ENCODE data around the gene NPL. TPM values are rescaled to one million over a fixed set of nuclear protein-coding genes. Genes with fewer than 3 reads are reported as not detected.

NPL gene
- total RNA-seq, 1 experiment from 2014 or later, result 6.9 TPM

DNA sequence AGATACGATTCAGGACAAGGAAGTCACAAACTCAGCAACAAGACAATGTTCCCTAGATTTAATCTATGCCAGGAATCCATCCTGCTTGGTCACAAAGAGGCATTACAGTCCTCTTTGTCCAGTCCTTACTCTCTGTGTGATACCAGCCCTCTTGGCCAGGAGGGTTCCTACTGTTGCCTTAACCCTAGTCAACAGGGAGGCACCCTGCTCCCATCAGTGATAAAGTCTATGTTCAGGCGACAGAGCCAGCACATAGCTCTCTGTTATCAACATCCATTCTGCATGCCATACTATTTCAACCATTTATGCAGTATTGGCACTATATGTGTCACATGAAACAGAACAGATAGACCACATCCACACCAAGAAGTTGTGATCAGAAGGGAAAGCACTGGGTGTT, 4.4 kb upstream of the NPL start:
- Histone ChIP-seq H3K27ac (ENCODE audit: low read depth, low read length, poor library complexity, severe bottlenecking) (no peak overlapping the region), H3K27me3 (replicated peaks; ENCODE audit: insufficient read depth, low read depth, low read length, poor library complexity) (peaks cover 10% of the 10 kb centered on the region), H3K9me3 (ENCODE audit: low read depth, low read length, poor library complexity, severe bottlenecking) (no peaks in the 10 kb centered on the region), H3K4me3 (ENCODE audit: low read depth, low read length, poor library complexity, severe bottlenecking) (no peak overlapping the region), H3K4me1 (ENCODE audit: insufficient read depth, low read length, poor library complexity, severe bottlenecking) (peaks cover 10% of the 10 kb centered on the region), H3K36me3 (ENCODE audit: insufficient read depth, low read length, poor library complexity, severe bottlenecking) (no peaks in the 10 kb centered on the region)
- TF ChIP-seq, protein P1, sequence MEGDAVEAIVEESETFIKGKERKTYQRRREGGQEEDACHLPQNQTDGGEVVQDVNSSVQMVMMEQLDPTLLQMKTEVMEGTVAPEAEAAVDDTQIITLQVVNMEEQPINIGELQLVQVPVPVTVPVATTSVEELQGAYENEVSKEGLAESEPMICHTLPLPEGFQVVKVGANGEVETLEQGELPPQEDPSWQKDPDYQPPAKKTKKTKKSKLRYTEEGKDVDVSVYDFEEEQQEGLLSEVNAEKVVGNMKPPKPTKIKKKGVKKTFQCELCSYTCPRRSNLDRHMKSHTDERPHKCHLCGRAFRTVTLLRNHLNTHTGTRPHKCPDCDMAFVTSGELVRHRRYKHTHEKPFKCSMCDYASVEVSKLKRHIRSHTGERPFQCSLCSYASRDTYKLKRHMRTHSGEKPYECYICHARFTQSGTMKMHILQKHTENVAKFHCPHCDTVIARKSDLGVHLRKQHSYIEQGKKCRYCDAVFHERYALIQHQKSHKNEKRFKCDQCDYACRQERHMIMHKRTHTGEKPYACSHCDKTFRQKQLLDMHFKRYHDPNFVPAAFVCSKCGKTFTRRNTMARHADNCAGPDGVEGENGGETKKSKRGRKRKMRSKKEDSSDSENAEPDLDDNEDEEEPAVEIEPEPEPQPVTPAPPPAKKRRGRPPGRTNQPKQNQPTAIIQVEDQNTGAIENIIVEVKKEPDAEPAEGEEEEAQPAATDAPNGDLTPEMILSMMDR (conservative IDR thresholded peaks at IDR 0.05; ENCODE audit: low read depth, low read length), result no peak
- TF ChIP-seq EZH2 (IDR thresholded peaks at IDR 0.05; ENCODE audit: borderline replicate concordance, low read depth, low read length, poor library complexity, severe bottlenecking), result no peak
- DNase-seq (ENCODE audit: low spot score), result no peak
- no TSS peak for BruUV-seq (replicated peaks)
- ChIA-PET POLR2A (ENCODE audit: low non-redundant PET) (no interaction called here), CTCF (interaction anchor here (0.6 to 4.8 kb wide), 10 partner anchors 22 to 336 kb away, joined by 3 to 69 read pairs (median 4); partner anchors contain the start of gene RGS16)
- intact Hi-C loops (cut with micrococcal nuclease; ENCODE audit: unreplicated experiment), result loop anchor here (5.0 kb wide), 1 partner anchor 388 kb away; no protein-coding TSS in a partner anchor

DNA sequence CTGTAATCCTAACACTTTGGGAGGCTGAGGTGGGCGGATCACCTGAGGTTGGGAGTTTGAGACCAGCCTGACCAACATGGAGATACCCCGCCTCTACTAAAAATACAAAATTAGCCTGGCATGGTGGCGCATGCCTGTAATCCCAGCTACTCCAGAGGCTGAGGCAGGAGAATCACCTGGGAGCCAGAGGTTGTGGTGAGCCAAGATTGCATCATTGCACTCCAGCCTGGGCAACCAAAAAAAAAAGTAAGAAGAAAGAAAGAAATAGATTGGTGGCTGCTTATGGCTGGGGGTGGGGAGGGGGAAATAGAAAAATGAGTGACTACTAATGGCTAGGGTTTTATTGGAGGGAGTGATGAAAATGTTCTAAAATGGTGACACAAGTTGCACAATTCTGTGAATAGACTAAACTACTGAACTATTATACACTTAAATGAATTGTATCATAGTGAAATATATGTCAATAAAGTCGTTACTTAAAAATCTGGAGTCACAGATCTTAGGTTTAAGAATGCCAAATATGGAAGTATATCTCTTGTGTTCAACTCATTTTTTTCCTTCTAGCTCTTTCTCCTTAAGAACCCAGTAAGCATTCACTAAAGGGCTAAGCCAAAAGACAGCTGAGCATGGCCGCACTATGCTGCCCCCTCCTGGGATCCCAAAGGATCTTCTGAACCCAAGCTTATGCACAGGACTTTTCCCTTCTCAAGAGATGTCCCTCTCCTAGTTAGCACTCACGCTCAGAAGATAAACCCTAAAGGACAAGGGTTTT, 3.2 kb upstream of the NPL start:
- ChIA-PET POLR2A (ENCODE audit: low non-redundant PET) (interaction anchor here (0.5 kb wide), 1 partner anchor 172 kb away, joined by 3 read pairs; no protein-coding TSS in a partner anchor), CTCF (interaction anchor here (0.5 to 1.4 kb wide), 12 partner anchors 120 to 643 kb away, joined by 3 to 22 read pairs (median 5); partner anchors contain the start of genes RGS16 and RNASEL)
- peak; percentile 81 for DNase-seq (ENCODE audit: low spot score)
- no peak overlapping the region for H3K4me3 ChIP-seq (ENCODE audit: low read depth, low read length, poor library complexity, severe bottlenecking)
- H3K36me3 ChIP-seq (ENCODE audit: insufficient read depth, low read length, poor library complexity, severe bottlenecking), result no peaks in the 10 kb centered on the region
- H3K4me1 ChIP-seq (ENCODE audit: insufficient read depth, low read length, poor library complexity, severe bottlenecking), result peaks cover 11% of the 10 kb centered on the region
- no peaks in the 10 kb centered on the region for H3K9me3 ChIP-seq (ENCODE audit: low read depth, low read length, poor library complexity, severe bottlenecking)
- no TSS peak for BruUV-seq (replicated peaks)
- TF ChIP-seq EZH2 (IDR thresholded peaks at IDR 0.05; ENCODE audit: borderline replicate concordance, low read depth, low read length, poor library complexity, severe bottlenecking), result no peak
- TF ChIP-seq, protein P1 (conservative IDR thresholded peaks at IDR 0.05; ENCODE audit: low read depth, low read length), result peak; percentile 87
- no peak overlapping the region for H3K27ac ChIP-seq (ENCODE audit: low read depth, low read length, poor library complexity, severe bottlenecking)
- H3K27me3 ChIP-seq (replicated peaks; ENCODE audit: insufficient read depth, low read depth, low read length, poor library complexity), result peaks cover 10% of the 10 kb centered on the region
- intact Hi-C loops (cut with micrococcal nuclease; ENCODE audit: unreplicated experiment), result loop anchor here (1.0 to 5.0 kb wide), 2 partner anchors 340 to 389 kb away; no protein-coding TSS in a partner anchor

DNA sequence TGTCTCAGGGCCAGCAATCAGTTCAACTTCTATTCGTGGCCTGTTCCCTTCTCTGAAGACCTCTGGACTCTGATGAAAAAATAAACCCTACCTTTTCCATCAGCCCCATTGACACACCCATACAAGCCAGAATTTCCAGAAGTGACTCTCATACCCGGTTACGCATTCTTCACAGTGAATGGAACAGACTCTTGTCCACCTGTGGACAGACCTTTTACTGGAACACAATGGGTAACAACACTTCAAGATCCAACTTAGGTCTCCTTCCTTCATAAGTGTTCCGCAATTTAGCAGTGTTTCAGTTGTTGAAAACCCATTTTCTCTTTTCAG, 2.6 kb upstream of the NPL start:
- Histone ChIP-seq H3K36me3 (ENCODE audit: insufficient read depth, low read length, poor library complexity, severe bottlenecking) (no peaks in the 10 kb centered on the region), H3K4me3 (ENCODE audit: low read depth, low read length, poor library complexity, severe bottlenecking) (no peak overlapping the region), H3K27ac (ENCODE audit: low read depth, low read length, poor library complexity, severe bottlenecking) (no peak overlapping the region), H3K9me3 (ENCODE audit: low read depth, low read length, poor library complexity, severe bottlenecking) (no peaks in the 10 kb centered on the region), H3K27me3 (replicated peaks; ENCODE audit: insufficient read depth, low read depth, low read length, poor library complexity) (peaks cover 10% of the 10 kb centered on the region), H3K4me1 (ENCODE audit: insufficient read depth, low read length, poor library complexity, severe bottlenecking) (peaks cover 11% of the 10 kb centered on the region)
- intact Hi-C loops (cut with micrococcal nuclease; ENCODE audit: unreplicated experiment), result loop anchor here (1.0 to 5.0 kb wide), 2 partner anchors 341 to 390 kb away; no protein-coding TSS in a partner anchor
- DNase-seq (ENCODE audit: low spot score), result no peak
- TF ChIP-seq, protein P1 (conservative IDR thresholded peaks at IDR 0.05; ENCODE audit: low read depth, low read length), result no peak
- no peak for TF ChIP-seq EZH2 (IDR thresholded peaks at IDR 0.05; ENCODE audit: borderline replicate concordance, low read depth, low read length, poor library complexity, severe bottlenecking)
- POLR2A ChIA-PET (ENCODE audit: low non-redundant PET), result no interaction called here
- BruUV-seq (replicated peaks), result no TSS peak
- CTCF ChIA-PET, result interaction anchor here (1.0 to 1.4 kb wide), 7 partner anchors 120 to 644 kb away, joined by 4 to 22 read pairs (median 6); partner anchors contain the start of gene RNASEL
